Measurements from ENCODE around the gene RPL38.

Gene RPL38

DNA sequence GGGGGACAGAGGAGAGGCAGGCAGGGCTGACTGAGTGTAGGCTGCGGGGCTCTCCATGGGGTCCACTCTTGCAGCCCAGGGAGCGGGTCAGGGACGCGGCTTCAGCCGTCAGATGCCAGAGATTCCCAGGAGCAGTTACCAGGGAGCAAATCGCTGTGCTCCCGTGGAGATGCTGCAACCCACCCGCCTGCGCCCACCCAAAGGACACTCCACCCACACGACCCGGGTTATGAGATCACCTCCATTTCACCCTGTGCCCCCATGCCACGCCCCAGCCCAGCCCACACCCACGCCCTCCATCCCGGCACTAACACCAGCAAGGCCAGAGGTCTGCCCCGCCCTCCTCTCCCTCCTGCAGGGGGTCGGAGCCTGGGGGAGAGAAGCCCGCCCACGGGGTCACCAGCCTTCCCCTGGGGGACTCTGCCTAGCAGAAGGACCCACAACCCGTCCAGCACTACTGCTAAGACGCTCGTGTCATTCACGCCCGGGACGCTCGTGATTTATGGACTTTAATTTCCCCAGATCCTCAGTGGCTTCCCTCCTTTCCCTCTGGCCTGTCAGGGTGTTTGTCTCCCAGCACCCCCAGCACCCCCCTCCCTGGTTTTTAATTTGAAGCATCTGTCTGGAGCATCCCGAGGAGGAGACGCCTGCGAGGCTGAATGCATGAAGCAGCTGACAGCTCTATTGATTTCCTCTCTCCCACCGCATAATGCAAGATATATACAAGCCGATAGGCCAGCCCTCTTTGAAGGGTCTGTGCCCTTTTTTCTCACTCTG, 6.7 kb upstream of the RPL38 start:
- no peak for TF ChIP-seq SPI1 (IDR thresholded peaks at IDR 0.05; ENCODE audit: borderline replicate concordance, low read depth)
- TF ChIP-seq REST (IDR thresholded peaks at IDR 0.05; ENCODE audit: insufficient replicate concordance, low read depth) = no peak
- no peak for TF ChIP-seq GABPA (IDR thresholded peaks at IDR 0.05; ENCODE audit: low read depth)
- TF ChIP-seq POLR2AphosphoS5 (IDR thresholded peaks at IDR 0.05; ENCODE audit: low read depth) = no peak
- TF ChIP-seq, protein P1, sequence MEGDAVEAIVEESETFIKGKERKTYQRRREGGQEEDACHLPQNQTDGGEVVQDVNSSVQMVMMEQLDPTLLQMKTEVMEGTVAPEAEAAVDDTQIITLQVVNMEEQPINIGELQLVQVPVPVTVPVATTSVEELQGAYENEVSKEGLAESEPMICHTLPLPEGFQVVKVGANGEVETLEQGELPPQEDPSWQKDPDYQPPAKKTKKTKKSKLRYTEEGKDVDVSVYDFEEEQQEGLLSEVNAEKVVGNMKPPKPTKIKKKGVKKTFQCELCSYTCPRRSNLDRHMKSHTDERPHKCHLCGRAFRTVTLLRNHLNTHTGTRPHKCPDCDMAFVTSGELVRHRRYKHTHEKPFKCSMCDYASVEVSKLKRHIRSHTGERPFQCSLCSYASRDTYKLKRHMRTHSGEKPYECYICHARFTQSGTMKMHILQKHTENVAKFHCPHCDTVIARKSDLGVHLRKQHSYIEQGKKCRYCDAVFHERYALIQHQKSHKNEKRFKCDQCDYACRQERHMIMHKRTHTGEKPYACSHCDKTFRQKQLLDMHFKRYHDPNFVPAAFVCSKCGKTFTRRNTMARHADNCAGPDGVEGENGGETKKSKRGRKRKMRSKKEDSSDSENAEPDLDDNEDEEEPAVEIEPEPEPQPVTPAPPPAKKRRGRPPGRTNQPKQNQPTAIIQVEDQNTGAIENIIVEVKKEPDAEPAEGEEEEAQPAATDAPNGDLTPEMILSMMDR (IDR thresholded peaks at IDR 0.05; ENCODE audit: insufficient read depth, low read length) = no peak
- H3K27me3 ChIP-seq (ENCODE audit: insufficient read depth, poor library complexity, severe bottlenecking) = peaks cover 14% of the 10 kb centered on the region
- DNase-seq (ENCODE audit: low read depth in 1 of 2, low spot score in 1 of 2) = no peak
- no peak overlapping the region for H3K4me3 ChIP-seq (replicated peaks; ENCODE audit: insufficient read depth, low read length)
- no peak overlapping the region for H3K27ac ChIP-seq (replicated peaks)

DNA sequence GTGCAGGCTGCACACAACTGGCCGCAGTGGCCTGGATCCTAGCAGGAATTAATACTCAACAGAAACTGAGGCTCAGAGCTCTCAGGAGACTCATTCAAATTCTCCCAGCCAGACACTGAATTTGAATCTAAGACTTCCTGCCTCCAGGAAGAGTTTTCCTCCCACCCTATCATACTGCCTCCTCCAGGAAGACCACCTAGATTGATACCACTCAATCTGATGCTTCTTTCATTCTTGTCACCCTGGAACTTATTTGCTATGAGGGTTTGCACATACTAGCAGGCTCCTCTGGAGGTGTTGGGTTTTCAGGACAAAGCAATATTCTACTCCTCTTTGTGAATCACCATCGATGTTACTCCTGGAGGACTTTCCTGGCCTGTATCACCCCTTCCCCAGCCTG, 5.7 kb upstream of the RPL38 start:
- Histone ChIP-seq H3K27ac (replicated peaks) (no peak overlapping the region), H3K27me3 (ENCODE audit: insufficient read depth, poor library complexity, severe bottlenecking) (peaks cover 14% of the 10 kb centered on the region), H3K4me3 (replicated peaks; ENCODE audit: insufficient read depth, low read length) (no peak overlapping the region)
- TF ChIP-seq, protein P1 (IDR thresholded peaks at IDR 0.05; ENCODE audit: insufficient read depth, low read length) = no peak
- TF ChIP-seq POLR2AphosphoS5 (IDR thresholded peaks at IDR 0.05; ENCODE audit: low read depth) (no peak), REST (IDR thresholded peaks at IDR 0.05; ENCODE audit: insufficient replicate concordance, low read depth) (no peak)
- DNase-seq (ENCODE audit: low read depth in 1 of 2, low spot score in 1 of 2) = no peak

GRCh38 chr17:74198694-74199093, 4.8 kb upstream of the RPL38 start:
- Histone ChIP-seq H3K4me3 (replicated peaks; ENCODE audit: insufficient read depth, low read length) (no peak overlapping the region), H3K27me3 (ENCODE audit: insufficient read depth, poor library complexity, severe bottlenecking) (peaks cover 14% of the 10 kb centered on the region), H3K27ac (replicated peaks) (no peak overlapping the region)
- TF ChIP-seq POLR2AphosphoS5 (IDR thresholded peaks at IDR 0.05; ENCODE audit: low read depth) = no peak
- no peak for TF ChIP-seq REST (IDR thresholded peaks at IDR 0.05; ENCODE audit: insufficient replicate concordance, low read depth)
- no peak for TF ChIP-seq SPI1 (IDR thresholded peaks at IDR 0.05; ENCODE audit: borderline replicate concordance, low read depth)
- TF ChIP-seq, protein P1 (IDR thresholded peaks at IDR 0.05; ENCODE audit: insufficient read depth, low read length) = no peak
- TF ChIP-seq GABPA (IDR thresholded peaks at IDR 0.05; ENCODE audit: low read depth) = no peak
- no peak for DNase-seq (ENCODE audit: low read depth in 1 of 2, low spot score in 1 of 2)

All from HL-60 (cell line).